HG03095 (cell line): ENCODE data around the gene HEXIM2.
"Not testable (repeated sequence)": the region's sequence is repeated elsewhere in the genome, so short reads cannot be mapped to it uniquely, and the experiment has no call there.

Experiments used
- ATAC-seq: cut with Tn5 transposase; IDR thresholded peaks from one replicate; pipeline ENCODE4 v1.9.1; 2021; ENCODE audit warnings: moderate library complexity; ENCODE audit not compliant: unreplicated experiment

The HEXIM2 gene

DNA sequence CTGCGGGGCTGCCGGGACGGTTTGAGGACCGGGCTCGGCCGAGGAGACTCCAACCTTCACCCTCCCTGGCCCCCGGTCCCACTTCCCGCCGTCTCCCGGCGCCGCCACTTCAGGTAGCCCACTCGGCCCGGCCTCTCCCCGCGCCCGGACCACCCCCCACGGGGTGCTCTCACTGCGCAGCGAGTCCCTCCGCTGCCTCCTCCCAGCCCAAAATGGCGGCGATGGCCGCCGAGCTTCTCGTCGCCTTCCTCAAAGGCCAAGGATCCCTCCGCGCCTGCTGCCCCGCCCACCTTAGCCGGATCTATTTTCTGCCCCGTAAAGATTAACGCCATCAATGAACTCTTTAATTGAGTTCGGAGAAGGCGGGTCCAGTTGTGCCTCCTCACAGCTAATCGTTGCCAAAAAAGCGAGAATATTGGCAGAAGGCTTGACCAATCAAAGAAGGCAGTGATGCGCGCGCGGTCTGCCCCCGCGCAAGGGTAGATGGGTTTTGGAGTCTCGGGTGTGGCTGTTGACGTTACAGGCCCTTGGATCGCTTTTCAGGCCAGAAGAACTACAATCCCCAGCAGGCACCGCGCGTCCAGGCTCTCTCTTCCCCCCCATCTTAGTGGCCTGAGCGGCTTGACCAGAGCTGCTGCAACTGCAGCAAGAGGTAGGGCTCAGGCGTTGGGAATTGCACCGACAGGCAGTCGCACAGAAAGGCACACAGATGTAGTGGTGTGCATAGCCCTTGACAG is at the start of gene HEXIM2:
Gene HEXIM2, plus strand, starts transcription at position 588 of the 737 bp plus-strand sequence. CDS start 919 bp downstream, outside the sequence.
- ATAC-seq: peak; percentile 87

DNA sequence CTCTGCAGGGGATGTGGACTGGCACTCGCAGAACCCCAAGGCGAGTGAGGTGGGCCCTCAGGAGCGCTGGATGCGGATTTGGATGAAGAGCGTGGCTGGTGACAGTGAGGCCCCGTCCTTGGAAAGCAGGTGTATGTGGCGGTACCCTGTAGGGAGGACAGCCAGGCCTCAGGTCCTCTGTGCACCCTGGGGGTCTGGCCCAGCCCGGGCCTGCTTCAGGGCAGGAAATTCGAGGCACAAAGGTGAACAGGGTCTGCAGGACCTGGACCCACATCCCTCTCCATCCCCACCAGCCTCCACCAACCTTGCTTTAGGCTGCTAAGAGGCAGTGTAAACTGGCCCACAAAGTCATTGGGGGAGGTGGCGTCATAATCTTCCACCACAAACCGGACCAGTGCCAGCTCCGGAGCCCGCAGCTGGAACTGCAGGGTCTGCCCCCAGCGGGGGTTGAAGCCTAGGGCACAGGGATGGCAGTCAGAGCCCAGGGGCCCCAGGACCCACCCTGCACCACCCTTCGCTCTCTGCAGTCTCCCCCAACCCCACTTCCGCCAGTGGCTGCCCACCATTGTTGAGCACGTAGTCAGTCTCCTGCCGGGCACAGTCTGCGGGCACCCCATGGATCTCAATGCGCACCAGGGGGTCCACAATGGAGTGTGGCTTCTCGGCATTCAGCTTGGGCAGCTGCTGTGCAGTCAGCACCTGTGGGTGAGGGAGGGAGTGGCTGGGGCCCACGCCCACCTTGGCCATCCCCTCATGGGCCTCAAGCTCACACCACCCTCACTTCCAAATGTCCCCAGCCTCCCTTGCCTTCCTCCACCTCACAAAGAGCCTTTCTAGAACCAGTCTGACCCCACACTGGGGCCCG is 48.9 kb upstream of the HEXIM2 start:
- ATAC-seq: no peak

GRCh38 chr17:45113424-45113754 is 48.3 kb upstream of the HEXIM2 start:
- ATAC-seq: no peak

DNA sequence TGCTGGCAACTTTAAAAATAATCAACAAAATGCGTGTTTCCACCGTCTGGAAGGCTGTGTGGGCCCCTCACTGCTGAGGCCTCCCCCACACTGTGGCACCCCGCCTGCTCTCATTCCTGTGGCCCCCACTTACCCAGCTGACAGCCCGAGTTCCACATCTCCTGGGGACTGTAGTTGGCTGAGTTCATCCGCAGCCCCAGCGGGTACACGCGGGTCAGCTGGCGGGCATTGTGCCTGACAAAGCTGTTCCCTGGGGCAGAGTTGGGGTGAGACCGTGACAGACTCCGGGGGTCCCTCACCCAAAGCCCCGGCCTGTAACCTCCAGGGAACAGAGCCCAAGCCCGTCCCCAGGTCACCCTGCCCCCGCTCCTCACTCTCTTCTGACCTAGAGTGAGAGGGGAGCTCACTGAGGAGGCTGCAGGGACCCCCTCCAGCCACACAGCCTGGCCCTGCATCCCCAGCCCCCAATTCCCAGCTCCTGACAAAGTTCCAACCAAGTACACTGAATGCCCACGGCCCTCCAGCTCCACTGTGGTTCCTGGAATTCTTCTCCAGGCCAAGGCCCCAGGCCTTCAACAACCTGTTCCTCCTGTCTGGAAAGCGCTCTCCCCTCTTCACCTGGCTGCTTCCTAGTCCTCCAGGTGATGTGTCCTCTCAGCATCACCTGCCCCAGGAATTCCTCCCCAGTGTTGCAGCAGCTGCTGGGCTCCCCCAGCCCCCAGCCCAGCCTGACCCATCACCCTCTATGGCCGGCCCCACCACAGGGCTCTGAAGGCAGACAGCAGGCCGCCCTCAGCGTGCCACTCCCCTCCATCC is 47.4 kb upstream of the HEXIM2 start:
- no peak for ATAC-seq

- no peak for ATAC-seq
Measured at GRCh38 chr17:45115015-45115625, 46.6 kb upstream of the HEXIM2 start.

DNA sequence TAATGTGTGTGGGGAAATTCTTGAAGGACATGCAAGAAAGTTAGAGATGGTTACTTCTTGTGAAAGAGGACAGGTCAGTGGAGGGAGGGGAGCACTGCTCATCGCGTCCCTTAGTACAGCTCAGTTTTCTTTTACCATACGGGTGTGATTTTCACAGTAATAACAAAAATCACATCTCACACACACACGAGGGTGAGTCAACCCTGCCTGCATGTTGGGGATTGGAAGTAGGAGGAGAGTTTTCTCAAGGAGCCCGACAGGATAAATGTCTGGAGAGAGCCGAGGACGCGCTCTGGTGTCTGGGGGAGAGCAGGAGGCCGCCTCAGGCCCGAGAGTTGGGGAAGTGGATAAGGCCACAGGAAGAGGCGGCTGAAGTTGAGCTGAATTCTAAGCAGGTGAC is 45.8 kb upstream of the HEXIM2 start:
- ATAC-seq: no peak

DNA sequence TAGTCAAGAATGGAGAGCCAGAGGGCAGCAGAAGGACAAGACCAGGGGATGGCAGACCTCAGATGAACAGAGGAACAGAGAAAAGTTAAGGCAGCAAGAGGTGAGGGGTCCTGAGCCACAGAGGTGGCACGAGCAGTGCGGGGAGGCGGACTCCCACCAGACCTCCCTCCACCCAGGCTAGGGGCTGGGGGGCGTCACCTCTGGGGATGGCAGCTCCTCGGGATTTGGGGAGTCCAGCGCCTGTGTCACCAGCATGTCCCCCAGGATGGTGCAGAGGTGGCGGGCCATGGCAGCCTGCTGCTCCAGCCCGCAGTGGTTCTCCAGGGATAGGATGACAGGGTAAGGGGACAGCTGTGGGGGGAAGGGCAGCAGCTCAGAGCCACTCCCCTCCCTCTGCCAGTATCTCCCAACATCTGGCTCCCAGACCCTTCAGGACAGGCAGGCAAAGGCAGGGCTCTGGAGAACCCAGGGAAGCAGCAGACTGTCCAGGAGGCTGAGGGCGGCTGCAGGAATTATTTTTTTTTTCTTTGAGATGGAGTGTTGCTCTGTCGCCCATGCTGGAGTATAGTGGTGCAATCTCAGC is 45.1 kb upstream of the HEXIM2 start:
- ATAC-seq: no peak

DNA sequence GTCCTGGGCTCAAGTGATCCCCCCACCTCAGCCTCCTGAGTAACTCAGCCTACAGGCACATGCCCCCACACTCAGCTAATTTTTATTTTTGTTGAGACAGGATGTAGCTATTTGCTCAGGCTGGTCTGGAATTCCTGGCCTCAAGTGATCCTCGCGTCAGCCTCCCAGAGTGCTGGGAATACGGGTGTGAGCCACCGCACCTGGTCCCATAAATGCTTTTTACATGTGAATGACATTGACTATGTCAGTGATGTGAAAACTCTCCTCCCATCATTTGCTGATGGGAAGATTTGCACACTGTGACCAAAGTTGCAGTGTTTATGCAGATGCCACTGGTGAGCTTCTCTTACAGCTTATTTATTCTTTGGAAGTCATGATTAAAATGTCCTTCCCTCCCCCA is 44.3 kb upstream of the HEXIM2 start:
- no peak for ATAC-seq

GRCh38 chr17:45117848-45118646 is 43.6 kb upstream of the HEXIM2 start:
- ATAC-seq: no peak

GRCh38 chr17:45118691-45119090 is 43.0 kb upstream of the HEXIM2 start:
- ATAC-seq: no peak

DNA sequence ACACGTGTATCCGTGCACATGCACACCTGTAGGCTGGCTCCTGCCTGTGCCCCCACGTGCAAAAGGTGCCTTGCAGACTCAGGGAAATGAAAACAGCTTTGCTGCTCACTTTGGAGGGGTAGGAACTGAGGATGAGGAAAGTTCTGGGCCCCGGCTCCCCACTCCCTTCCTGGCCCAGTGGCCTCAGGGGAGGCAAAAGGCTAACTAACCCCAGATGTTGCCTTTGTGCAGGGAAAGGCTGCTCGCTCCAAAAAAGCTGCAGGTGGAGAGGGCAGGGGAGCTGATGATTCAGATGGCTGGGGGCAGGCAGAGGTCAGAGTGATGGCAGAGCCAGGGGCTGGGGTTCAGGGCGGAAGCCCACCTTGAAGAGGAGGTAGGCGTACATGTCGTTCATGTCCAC is 41.7 kb upstream of the HEXIM2 start:
- ATAC-seq: no peak

GRCh38 chr17:45120558-45120957 is 41.1 kb upstream of the HEXIM2 start:
- no peak for ATAC-seq

- ATAC-seq: no peak
Measured at GRCh38 chr17:45121055-45121454, 40.6 kb upstream of the HEXIM2 start.

- ATAC-seq: no peak
Measured at GRCh38 chr17:45123076-45123770, 38.5 kb upstream of the HEXIM2 start.

- ATAC-seq: no peak
Measured at GRCh38 chr17:45123930-45124796, 37.5 kb upstream of the HEXIM2 start.

DNA sequence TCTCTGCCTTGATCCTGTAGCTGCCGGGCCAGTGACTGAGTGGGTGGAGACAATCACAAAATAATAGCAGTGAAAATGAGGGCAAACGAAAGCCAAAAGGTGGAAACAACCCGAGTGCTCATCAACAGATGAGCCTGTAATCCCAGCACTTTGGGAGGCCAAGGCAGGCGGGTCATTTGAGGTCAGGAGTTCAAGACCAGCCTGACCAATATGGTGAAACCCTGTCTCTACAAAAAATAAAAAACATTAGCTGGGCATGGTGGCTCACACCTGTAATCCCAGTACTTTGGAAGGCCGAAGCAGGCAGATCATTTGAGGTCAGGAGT is 36.9 kb upstream of the HEXIM2 start:
- not testable (repeated sequence) for ATAC-seq

DNA sequence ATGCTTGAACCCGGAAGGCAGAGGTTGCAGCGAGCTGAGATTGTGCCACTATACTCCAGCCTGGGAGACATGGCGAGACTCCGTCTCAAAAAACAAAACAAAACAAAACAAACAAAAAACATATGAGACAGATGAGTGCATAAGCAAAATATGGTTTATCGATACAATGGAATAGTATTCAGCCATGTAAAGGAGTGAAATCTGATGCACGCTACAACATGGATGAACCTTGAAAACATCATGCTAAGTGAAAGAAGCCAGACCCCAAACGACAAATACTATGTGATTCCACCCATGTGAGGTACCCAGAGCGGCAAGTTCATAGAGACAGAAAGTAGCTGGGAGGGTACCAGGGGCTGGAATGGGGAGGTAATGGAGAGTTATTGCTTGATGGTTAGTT is 36.2 kb upstream of the HEXIM2 start:
- ATAC-seq: no peak

DNA sequence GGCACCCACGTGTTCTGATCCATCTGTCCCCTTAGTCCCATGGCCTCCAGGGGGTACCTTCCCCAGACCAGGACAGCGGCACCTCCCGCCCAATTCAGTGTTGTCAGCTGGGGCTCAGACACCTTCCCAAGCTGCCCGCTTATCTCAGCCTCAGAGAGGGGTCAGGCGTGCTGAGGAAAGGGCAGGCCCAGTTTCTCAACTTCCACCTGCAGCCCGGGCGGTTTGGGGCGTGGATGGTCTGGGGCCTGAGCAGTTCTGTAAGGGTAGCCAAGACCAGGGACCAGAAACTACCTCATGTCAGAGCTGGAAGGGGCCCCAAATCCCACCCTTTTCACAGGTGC is 34.5 kb upstream of the HEXIM2 start:
- no peak for ATAC-seq
